ENCODE results near the gene FEZF1. TPM values are rescaled to one million over a fixed set of nuclear protein-coding genes. Genes with fewer than 3 reads are reported as not detected.

The FEZF1 gene
- total RNA-seq, 1 donor from 2014 or later, result 0.28 TPM

DNA sequence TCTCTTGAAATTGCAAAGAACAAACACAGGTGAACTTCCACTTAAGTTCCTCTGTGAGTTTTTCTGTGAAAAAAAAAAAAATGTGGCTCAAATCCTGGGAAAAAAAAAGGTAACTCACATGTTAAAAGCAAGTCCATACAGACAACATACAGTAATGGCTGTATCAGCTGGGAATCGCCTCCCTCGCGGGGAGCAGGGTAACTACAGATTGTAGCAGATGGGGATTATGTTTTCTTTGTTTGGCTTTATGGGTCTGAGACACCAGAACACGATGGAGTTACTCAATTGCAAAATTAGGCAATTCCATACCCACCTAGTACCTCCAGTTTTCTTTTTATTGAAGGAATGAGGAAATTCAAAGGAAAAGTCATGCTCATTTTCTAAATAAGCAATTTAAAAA, 42.3 kb downstream of the FEZF1 start:
- TF ChIP-seq, protein P1, sequence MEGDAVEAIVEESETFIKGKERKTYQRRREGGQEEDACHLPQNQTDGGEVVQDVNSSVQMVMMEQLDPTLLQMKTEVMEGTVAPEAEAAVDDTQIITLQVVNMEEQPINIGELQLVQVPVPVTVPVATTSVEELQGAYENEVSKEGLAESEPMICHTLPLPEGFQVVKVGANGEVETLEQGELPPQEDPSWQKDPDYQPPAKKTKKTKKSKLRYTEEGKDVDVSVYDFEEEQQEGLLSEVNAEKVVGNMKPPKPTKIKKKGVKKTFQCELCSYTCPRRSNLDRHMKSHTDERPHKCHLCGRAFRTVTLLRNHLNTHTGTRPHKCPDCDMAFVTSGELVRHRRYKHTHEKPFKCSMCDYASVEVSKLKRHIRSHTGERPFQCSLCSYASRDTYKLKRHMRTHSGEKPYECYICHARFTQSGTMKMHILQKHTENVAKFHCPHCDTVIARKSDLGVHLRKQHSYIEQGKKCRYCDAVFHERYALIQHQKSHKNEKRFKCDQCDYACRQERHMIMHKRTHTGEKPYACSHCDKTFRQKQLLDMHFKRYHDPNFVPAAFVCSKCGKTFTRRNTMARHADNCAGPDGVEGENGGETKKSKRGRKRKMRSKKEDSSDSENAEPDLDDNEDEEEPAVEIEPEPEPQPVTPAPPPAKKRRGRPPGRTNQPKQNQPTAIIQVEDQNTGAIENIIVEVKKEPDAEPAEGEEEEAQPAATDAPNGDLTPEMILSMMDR (IDR thresholded peaks at IDR 0.05; ENCODE audit: unreplicated experiment), result no peak
- no peak overlapping the region for H3K4me3 Mint-ChIP-seq (ENCODE audit: unreplicated experiment)
- no peak overlapping the region for H3K27ac Mint-ChIP-seq (ENCODE audit: unreplicated experiment)

DNA sequence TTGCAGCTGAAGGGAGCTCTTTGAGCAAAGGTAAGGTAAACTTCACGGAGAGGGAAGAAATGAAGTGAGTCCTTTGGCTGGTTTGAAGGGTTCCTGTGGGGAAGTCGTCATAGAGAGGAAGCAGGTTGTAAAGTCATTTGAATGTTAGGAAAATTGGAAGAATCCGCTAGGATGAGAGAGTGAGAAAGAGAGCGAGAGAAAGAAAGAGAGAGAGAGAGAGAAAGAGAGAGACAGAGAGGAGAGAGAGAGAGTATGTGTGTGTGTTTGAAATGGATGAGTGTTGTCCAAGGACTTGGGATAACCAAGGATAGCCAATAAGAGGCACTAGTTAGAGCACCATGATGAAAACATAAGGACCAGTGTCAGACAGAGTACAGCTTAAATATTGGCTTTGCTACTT, 43.1 kb downstream of the FEZF1 start:
- H3K4me1 Mint-ChIP-seq (ENCODE audit: unreplicated experiment), result no peaks in the 10 kb centered on the region
- peaks cover 1% of the 10 kb centered on the region for H3K27me3 Mint-ChIP-seq (ENCODE audit: unreplicated experiment)
- TF ChIP-seq, protein P1 (IDR thresholded peaks at IDR 0.05; ENCODE audit: unreplicated experiment), result no peak
- no peak for DNase-seq (ENCODE audit: low spot score)
- no peak overlapping the region for H3K4me3 Mint-ChIP-seq (ENCODE audit: unreplicated experiment)
- no peaks in the 10 kb centered on the region for H3K36me3 Mint-ChIP-seq (ENCODE audit: low read depth, unreplicated experiment)
- no peaks in the 10 kb centered on the region for H3K9me3 Mint-ChIP-seq (ENCODE audit: unreplicated experiment)
- H3K27ac Mint-ChIP-seq (ENCODE audit: unreplicated experiment), result no peak overlapping the region

More for the DNA sequence above, 42.3 kb downstream of the FEZF1 start:
- H3K36me3 Mint-ChIP-seq (ENCODE audit: low read depth, unreplicated experiment), result no peaks in the 10 kb centered on the region
- peaks cover 1% of the 10 kb centered on the region for H3K27me3 Mint-ChIP-seq (ENCODE audit: unreplicated experiment)
- DNase-seq (ENCODE audit: low spot score), result no peak
- H3K9me3 Mint-ChIP-seq (ENCODE audit: unreplicated experiment), result no peaks in the 10 kb centered on the region
- H3K4me1 Mint-ChIP-seq (ENCODE audit: unreplicated experiment), result no peaks in the 10 kb centered on the region

DNA sequence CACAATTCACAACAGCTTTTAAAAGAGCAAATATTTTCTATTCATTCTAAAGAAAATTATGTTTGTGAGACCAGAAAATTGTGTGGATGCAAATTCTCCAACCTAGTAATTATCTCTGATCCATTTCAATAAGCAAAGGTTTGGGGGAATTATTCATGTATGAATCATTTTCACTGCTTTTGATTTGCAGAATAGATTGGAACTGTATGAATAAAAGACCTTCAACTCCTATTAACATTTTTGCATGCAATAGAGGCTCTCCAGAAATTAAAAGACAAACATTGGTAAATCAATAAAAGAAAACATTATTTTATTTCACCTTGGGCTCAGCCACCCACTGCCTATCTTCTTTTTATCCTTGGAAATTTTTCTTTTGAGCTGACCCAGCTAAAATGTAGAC, 43.5 kb downstream of the FEZF1 start:
- no peak overlapping the region for H3K4me3 Mint-ChIP-seq (ENCODE audit: unreplicated experiment)
- H3K27ac Mint-ChIP-seq (ENCODE audit: unreplicated experiment), result no peak overlapping the region
- H3K27me3 Mint-ChIP-seq (ENCODE audit: unreplicated experiment), result peaks cover 1% of the 10 kb centered on the region
- H3K36me3 Mint-ChIP-seq (ENCODE audit: low read depth, unreplicated experiment), result no peaks in the 10 kb centered on the region
- no peak for DNase-seq (ENCODE audit: low spot score)
- H3K4me1 Mint-ChIP-seq (ENCODE audit: unreplicated experiment), result no peaks in the 10 kb centered on the region
- no peaks in the 10 kb centered on the region for H3K9me3 Mint-ChIP-seq (ENCODE audit: unreplicated experiment)
- TF ChIP-seq, protein P1 (IDR thresholded peaks at IDR 0.05; ENCODE audit: unreplicated experiment), result no peak

DNA sequence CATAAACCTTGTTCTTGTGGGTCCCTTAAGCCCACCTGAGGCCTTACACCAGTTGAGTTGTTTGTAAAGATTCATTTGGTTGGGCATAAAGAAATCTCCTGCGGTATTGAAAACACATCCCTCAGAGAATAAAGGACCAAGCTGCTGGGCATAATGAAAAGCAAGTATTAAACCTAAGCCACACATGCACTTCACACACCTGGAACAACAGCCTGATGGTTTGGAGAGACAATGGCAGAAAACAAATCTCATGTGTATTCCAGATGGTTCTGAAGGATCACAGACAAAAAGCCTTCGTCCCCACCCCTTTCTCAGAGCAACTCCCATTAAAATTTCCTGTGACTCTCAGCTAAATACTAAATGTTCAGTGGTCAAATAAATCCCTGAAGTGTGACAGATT, 44.2 kb downstream of the FEZF1 start:
- no peaks in the 10 kb centered on the region for H3K9me3 Mint-ChIP-seq (ENCODE audit: unreplicated experiment)
- H3K4me3 Mint-ChIP-seq (ENCODE audit: unreplicated experiment), result no peak overlapping the region
- no peaks in the 10 kb centered on the region for H3K27me3 Mint-ChIP-seq (ENCODE audit: unreplicated experiment)
- H3K4me1 Mint-ChIP-seq (ENCODE audit: unreplicated experiment), result no peaks in the 10 kb centered on the region
- TF ChIP-seq, protein P1 (IDR thresholded peaks at IDR 0.05; ENCODE audit: unreplicated experiment), result no peak
- no peaks in the 10 kb centered on the region for H3K36me3 Mint-ChIP-seq (ENCODE audit: low read depth, unreplicated experiment)
- no peak for DNase-seq (ENCODE audit: low spot score)
- no peak overlapping the region for H3K27ac Mint-ChIP-seq (ENCODE audit: unreplicated experiment)

DNA sequence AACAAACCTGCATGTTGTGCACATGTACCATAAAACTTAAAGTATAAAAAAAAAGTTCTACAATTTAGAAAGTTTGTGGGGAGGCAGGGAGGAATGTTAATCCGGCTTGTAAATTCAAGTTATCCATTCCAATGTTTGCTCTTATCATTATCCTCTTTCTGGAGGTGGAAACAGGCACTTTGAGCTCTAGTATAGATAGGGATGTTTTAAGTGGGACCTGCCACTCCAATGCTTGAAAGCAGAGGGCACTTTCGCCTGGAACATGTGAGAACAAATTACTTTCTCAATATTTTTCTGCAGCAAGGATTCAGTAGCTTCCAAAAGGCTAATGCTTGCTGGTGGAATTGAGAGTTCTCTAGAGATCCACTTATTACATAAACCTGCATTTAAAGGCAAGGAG, 45.6 kb downstream of the FEZF1 start:
- DNase-seq (ENCODE audit: low spot score), result no peak
- Mint-ChIP-seq H3K27ac (ENCODE audit: unreplicated experiment) (no peak overlapping the region), H3K9me3 (ENCODE audit: unreplicated experiment) (no peaks in the 10 kb centered on the region), H3K4me3 (ENCODE audit: unreplicated experiment) (no peak overlapping the region), H3K36me3 (ENCODE audit: low read depth, unreplicated experiment) (no peaks in the 10 kb centered on the region), H3K27me3 (ENCODE audit: unreplicated experiment) (no peaks in the 10 kb centered on the region), H3K4me1 (ENCODE audit: unreplicated experiment) (no peaks in the 10 kb centered on the region)
- TF ChIP-seq, protein P1 (IDR thresholded peaks at IDR 0.05; ENCODE audit: unreplicated experiment), result no peak
